Urothelium cell line (cell line): ENCODE results near the gene JAKMIP2.
"Not testable (repeated sequence)": the region's sequence is repeated elsewhere in the genome, so short reads cannot be mapped to it uniquely, and the experiment has no call there.

Experiments used
- DNase-seq: peaks from one replicate; pipeline ENCODE4 v3.0.0; 2011; ENCODE audit warnings: low spot score, mixed read lengths
- FAIRE-seq: peaks from 2 replicates; lab custom pipeline; 2011; peaks lifted over from hg19 to GRCh38; lab: Jason Lieb, UNC

Gene JAKMIP2

GRCh38 chr5:147666419-147666818 is 116.1 kb downstream of the JAKMIP2 start:
- no peak for DNase-seq
- FAIRE-seq, result no peak

- FAIRE-seq, result no peak
- DNase-seq, result no peak
These were observed 121.0 kb downstream of the JAKMIP2 start for GRCh38 chr5:147661541-147661940.

- FAIRE-seq (peak; percentile 42), DNase-seq (no peak)
These were observed 123.2 kb downstream of the JAKMIP2 start for GRCh38 chr5:147659166-147659929.

GRCh38 chr5:147658293-147658932 is 124.1 kb downstream of the JAKMIP2 start:
- no peak for FAIRE-seq
- no peak for DNase-seq

- DNase-seq (no peak), FAIRE-seq (no peak)
These were observed 133.9 kb downstream of the JAKMIP2 start for GRCh38 chr5:147648597-147648996.

GRCh38 chr5:147645197-147645596 is 137.3 kb downstream of the JAKMIP2 start:
- FAIRE-seq, result no peak
- DNase-seq, result no peak

- no peak for FAIRE-seq
- no peak for DNase-seq
These were observed 138.1 kb downstream of the JAKMIP2 start for GRCh38 chr5:147644460-147644859.

GRCh38 chr5:147643142-147643541 is 139.4 kb downstream of the JAKMIP2 start:
- DNase-seq (no peak), FAIRE-seq (no peak)

- FAIRE-seq, result no peak
- DNase-seq, result no peak
These were observed 139.9 kb downstream of the JAKMIP2 start for GRCh38 chr5:147642666-147643065.

GRCh38 chr5:147639321-147639720 is 143.2 kb downstream of the JAKMIP2 start:
- no peak for DNase-seq
- FAIRE-seq, result no peak

- DNase-seq (no peak), FAIRE-seq (no peak)
These were observed 145.9 kb downstream of the JAKMIP2 start for GRCh38 chr5:147636729-147636984.

GRCh38 chr5:147635882-147636728 is 146.4 kb downstream of the JAKMIP2 start:
- DNase-seq, result no peak
- FAIRE-seq, result no peak

- DNase-seq, FAIRE-seq: not testable (repeated sequence)
These were observed 147.1 kb downstream of the JAKMIP2 start for GRCh38 chr5:147635439-147635838.

GRCh38 chr5:147633173-147633572 is 149.4 kb downstream of the JAKMIP2 start:
- no peak for FAIRE-seq

GRCh38 chr5:147631428-147632003 is 151.0 kb downstream of the JAKMIP2 start:
- DNase-seq (no peak), FAIRE-seq (no peak)

More at GRCh38 chr5:147633173-147633572, 149.4 kb downstream of the JAKMIP2 start:
- no peak for DNase-seq

- no peak for DNase-seq
- no peak for FAIRE-seq
These were observed 153.3 kb downstream of the JAKMIP2 start for GRCh38 chr5:147629196-147629595.

- DNase-seq (peak; percentile 59), FAIRE-seq (no peak)
These were observed 154.3 kb downstream of the JAKMIP2 start for GRCh38 chr5:147628058-147628895.

GRCh38 chr5:147626464-147626863 is 156.1 kb downstream of the JAKMIP2 start:
- no peak for DNase-seq
- FAIRE-seq, result no peak

GRCh38 chr5:147621016-147621415 is 161.5 kb downstream of the JAKMIP2 start:
- no peak for FAIRE-seq
- no peak for DNase-seq

- FAIRE-seq (no peak), DNase-seq (no peak)
These were observed 163.1 kb downstream of the JAKMIP2 start for GRCh38 chr5:147619281-147619878.
